Panc1 (cell line): ENCODE results near the gene DENND6B. TPM values are rescaled to one million over a fixed set of nuclear protein-coding genes. Genes with fewer than 3 reads are reported as not detected.
"Not testable (repeated sequence)": the region's sequence is repeated elsewhere in the genome, so short reads cannot be mapped to it uniquely, and the experiment has no call there.

ENCODE experiments used
- ATAC-seq: fragments of 200-7000 bp; cut with Tn5 transposase; 2 replicates; pipeline ENCODE4 v1.9.1; 2020; ENCODE audit warnings: mild to moderate bottlenecking, moderate library complexity
- BruUV-seq: library from RNA; stranded (reverse); fragments of 400-500 nt; replicated peaks from 2 replicates; lab custom pipeline; 2021; lab: Mats Ljungman, UMichigan
- CTCF ChIA-PET: fragments of 300-600 bp; sonication (Branson Sonifier 250); formaldehyde crosslinking; loops from one replicate; lab custom pipeline; 2022; ENCODE audit warnings: antibody characterized with exemption; lab: Charles Lee
- POLR2A ChIA-PET: fragments of 300-600 bp; sonication (Branson Sonifier 250); formaldehyde crosslinking; loops from one replicate; lab custom pipeline; 2022; ENCODE audit warnings: antibody characterized with exemption; lab: Charles Lee
- DNase-seq: peaks from one replicate; pipeline ENCODE4 v3.0.0-alpha.2; 2010; ENCODE audit warnings: low read depth, low spot score
- H3K27ac ChIP-seq: 2 replicates; pipeline ENCODE4 v1.5.1; 2011; ENCODE audit warnings: mild to moderate bottlenecking, low read length, inconsistent platforms
- H3K27me3 ChIP-seq: fragments of 200-500 bp; sonication (Bioruptor generic); 2 replicates; pipeline ENCODE4 v1.6.0; 2014; ENCODE audit warnings: low read length, inconsistent platforms; ENCODE audit not compliant: control insufficient read depth, insufficient read depth
- H3K36me3 ChIP-seq: fragments of 200-500 bp; sonication (Bioruptor generic); 2 replicates; pipeline ENCODE4 v1.5.1; 2014; ENCODE audit warnings: inconsistent platforms, mild to moderate bottlenecking, low read length, moderate library complexity; ENCODE audit not compliant: control insufficient read depth, insufficient read depth
- H3K4me1 ChIP-seq: 2 replicates; pipeline ENCODE4 v1.5.1; 2011; ENCODE audit warnings: inconsistent platforms, mild to moderate bottlenecking, low read length, moderate library complexity; ENCODE audit not compliant: control insufficient read depth, insufficient read depth
- H3K4me3 ChIP-seq, 2 experiments: 2 replicates each; pipeline ENCODE4 v1.5.1; 2011 to 2012; ENCODE audit warnings: low read depth in 2 of 2, low read length in 2 of 2, mild to moderate bottlenecking in 2 of 2, inconsistent platforms in 1 of 2, moderate library complexity in 1 of 2
- H3K9me3 ChIP-seq: fragments of 200-500 bp; sonication (Bioruptor generic); 2 replicates; pipeline ENCODE4 v1.5.1; 2014; ENCODE audit warnings: low read depth, mild to moderate bottlenecking, inconsistent platforms, low read length, moderate library complexity; ENCODE audit not compliant: control insufficient read depth, insufficient read depth
- CTCF ChIP-seq: fragments of 450-650 bp; IDR thresholded peaks from 2 replicates; pipeline ENCODE4 v1.5.1; 2017; ENCODE audit warnings: mild to moderate bottlenecking
- POLR2AphosphoS5 ChIP-seq: IDR thresholded peaks from 2 replicates; pipeline ENCODE4 v1.6.1; 2012; ENCODE audit warnings: mild to moderate bottlenecking, low read depth, low read length, moderate library complexity
- REST ChIP-seq, 2 experiments: IDR thresholded peaks; 2 replicates each; pipeline ENCODE4 v1.6.1; 2011 to 2012; ENCODE audit warnings: low read depth in 2 of 2, control low read depth in 1 of 2, low read length in 1 of 2, mild to moderate bottlenecking in 1 of 2, moderate library complexity in 1 of 2; ENCODE audit not compliant: insufficient read depth in 1 of 2
- SIN3A ChIP-seq: IDR thresholded peaks from 2 replicates; pipeline ENCODE4 v1.6.1; 2012; ENCODE audit warnings: low read depth, mild to moderate bottlenecking, low read length, moderate library complexity, borderline replicate concordance; ENCODE audit not compliant: insufficient read depth
- TCF7L2 ChIP-seq: IDR thresholded peaks from 2 replicates; pipeline ENCODE4 v1.6.1; 2011; ENCODE audit warnings: mild to moderate bottlenecking, low read depth, low read length, inconsistent platforms
- in situ Hi-C: cut with HindIII; loops from 2 replicates; pipeline ENCODE4 v1.10.0; 2016; ENCODE audit warnings: low sequenced_read_pairs, low pct_unique_long_range_greater_than_20kb
- intact Hi-C: fragments of 100-400 bp; cut with micrococcal nuclease; formaldehyde crosslinking; loops from one replicate; pipeline ENCODE4 v1.10.0; 2022; ENCODE audit not compliant: unreplicated experiment
- total RNA-seq: library from RNA; stranded (reverse); gene quantifications from one replicate; pipeline ENCODE4 v1.2.1, GENCODE V29; 2021; ENCODE audit not compliant: unreplicated experiment

Gene DENND6B
- total RNA-seq, 1 experiment from 2014 or later: 5.8 TPM

DNA sequence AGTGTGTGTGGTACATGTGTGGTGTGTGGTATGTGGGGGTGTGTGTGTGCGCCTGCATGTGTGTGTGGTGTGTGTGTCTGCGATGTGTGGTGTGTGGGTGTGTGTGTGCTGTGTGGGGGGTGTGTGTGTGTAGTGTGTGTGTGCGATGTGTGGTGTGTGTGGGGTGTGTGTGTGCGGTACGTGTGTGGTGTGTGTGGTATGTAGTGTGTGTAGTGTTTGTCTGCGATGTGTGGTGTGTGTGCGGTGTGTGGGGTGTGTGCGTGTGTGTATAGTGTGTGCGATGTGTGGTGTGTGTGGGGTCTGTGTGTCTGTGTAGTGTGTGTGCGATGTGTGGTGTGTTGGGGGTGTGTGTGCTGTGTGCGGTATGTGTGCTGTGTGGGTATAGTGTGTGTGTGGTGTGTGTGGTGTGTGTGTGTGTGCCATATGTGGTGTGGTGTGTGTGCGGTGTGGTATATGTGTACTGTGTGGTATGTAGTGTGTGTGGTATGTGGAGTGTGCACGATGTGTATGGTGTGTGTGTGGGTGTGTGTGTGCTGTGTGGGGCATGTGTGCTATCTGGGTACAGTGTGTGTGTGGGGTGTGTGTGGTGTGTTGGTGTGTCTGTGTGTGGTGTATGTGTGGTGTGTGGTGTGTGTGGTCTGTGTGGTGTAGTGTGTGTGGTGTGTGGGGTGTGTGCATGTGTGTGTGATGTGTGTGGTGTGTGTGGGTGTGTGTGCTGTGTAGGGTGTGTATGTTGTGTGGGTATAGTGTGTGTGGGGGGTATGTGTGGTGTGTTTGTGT, 10.6 kb upstream of the DENND6B start:
- DNase-seq (no peak), ATAC-seq (no peak)
- ChIA-PET CTCF (no interaction called here), POLR2A (no interaction called here)
- Histone ChIP-seq H3K4me1 (peaks cover 3% of the 10 kb centered on the region; the same call in 1 of the 2 replicates), H3K27ac (no peak overlapping the region), H3K36me3 (no peaks in the 10 kb centered on the region), H3K27me3 (no peaks in the 10 kb centered on the region), H3K4me3 (no peak overlapping the region), H3K9me3 (no peaks in the 10 kb centered on the region)
- TF ChIP-seq SIN3A (no peak), REST (IDR thresholded peaks at IDR 0.05; ENCODE audit: insufficient read depth in 1 of 2, low read depth in 2 of 2, low read length in 1 of 2) (no peak), CTCF (no peak)
- in situ Hi-C loops: no loop called here
- intact Hi-C loops: no loop called here
- no TSS peak for BruUV-seq

DNA sequence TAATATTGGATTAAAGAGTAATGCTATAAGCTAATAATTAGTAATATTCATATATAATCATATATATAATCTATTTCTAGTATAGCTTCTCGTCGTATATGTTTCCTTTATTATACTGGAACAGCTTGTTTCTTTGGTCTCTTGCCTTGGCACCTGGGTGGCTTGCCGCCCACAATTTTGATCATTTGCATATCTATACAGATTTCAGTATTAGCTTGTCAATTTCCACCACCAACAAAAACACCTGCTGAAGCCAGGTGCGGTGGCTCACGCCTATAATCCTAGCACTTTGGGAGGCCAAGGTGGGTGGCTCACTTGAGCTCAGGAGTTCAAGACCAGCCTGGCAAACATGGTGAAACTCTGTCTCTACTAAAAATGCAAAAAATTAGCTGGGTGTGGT, 7.6 kb upstream of the DENND6B start:
- intact Hi-C loops, BruUV-seq, H3K9me3 ChIP-seq, H3K36me3 ChIP-seq, H3K27me3 ChIP-seq, DNase-seq, CTCF ChIA-PET, POLR2A ChIA-PET, H3K4me3 ChIP-seq, ATAC-seq, H3K4me1 ChIP-seq, H3K27ac ChIP-seq, in situ Hi-C loops: not testable (repeated sequence)

- BruUV-seq: no TSS peak
- Histone ChIP-seq H3K9me3 (no peaks in the 10 kb centered on the region), H3K36me3 (no peaks in the 10 kb centered on the region), H3K4me3 (no peak overlapping the region), H3K4me1 (peaks cover 4% of the 10 kb centered on the region), H3K27ac (no peak overlapping the region; the same call in 1 of the 2 replicates), H3K27me3 (no peaks in the 10 kb centered on the region)
- in situ Hi-C loops (no loop called here), intact Hi-C loops (no loop called here)
- DNase-seq (no peak), ATAC-seq (no peak)
- ChIA-PET CTCF (no interaction called here), POLR2A (no interaction called here)
- TF ChIP-seq POLR2AphosphoS5 (no peak), SIN3A (no peak), TCF7L2 (no peak), REST (IDR thresholded peaks at IDR 0.05; ENCODE audit: insufficient read depth in 1 of 2, low read depth in 2 of 2, low read length in 1 of 2) (no peak), CTCF (no peak)
These were observed 2.4 kb upstream of the DENND6B start for GRCh38 chr22:50329236-50329635.
